ENCODE results near the gene GRIN2B.

Gene GRIN2B

DNA sequence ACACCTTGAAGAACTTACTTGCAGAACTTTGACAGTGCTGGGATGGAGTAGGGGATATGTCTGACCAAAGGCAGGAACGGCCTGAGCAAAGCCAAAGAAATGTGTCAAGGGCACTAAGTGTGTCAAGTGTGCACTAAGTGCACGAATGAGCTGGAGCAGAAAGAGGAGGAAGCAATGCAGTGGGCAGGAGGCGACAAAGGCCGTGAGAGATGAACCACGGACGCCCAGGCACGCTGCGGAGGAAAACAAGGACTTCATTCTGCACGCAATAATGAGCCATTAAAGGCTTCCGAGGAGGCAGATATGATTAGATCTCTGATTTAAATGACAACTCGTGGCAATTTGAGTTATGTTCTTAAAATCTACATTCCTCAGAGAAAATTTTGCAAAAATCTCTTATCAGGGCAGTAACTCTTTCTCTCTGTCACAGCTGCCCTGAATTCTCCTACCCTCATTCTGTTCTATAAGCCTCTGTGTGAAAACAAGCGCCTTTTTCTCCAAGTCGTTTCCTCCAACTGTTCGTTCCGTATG, 25.3 kb downstream of the GRIN2B start:
- no peak for DNase-seq

DNA sequence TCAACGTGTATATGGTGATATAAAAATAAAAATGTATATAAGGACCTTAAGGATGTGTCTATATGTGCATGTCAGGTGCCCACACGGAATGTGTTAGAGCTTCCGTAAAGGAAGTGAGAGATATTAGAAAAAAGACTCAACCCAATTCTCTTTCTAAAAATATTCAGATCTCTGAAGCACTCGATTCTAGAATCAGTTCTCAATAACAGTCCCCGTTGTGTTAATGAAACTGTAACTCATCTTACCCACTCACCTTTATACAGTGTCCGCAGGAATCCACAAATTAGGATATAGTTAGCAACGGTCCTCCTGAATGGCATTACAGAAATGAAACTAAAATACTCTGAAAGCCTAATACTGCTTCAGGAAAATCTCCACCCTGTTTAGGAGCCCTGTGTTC, 29.3 kb downstream of the GRIN2B start:
- DNase-seq, result no peak

DNA sequence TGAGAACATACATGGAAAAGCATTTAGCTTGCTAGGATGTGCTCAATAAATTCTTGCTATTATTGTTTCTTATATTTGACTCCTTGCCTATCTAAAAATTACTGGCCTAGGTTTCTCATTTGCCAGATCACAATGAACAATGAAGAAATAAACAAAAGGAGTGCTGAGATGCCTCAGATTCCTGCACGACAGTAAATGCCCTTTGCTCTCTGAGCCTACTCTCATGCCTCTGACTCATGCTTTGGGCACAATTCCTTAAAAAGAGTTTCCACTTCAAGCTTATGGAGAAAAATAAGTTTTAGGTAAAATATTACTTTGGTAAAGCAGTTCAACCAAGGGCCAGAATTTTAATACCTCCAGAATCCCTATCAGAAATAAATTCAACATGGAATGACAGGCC, 30.9 kb downstream of the GRIN2B start:
- DNase-seq, result no peak

GRCh38 chr12:13948621-13949020, 32.8 kb downstream of the GRIN2B start:
- no peak for DNase-seq

- no peak for DNase-seq
Measured at GRCh38 chr12:13947276-13947946, 34.0 kb downstream of the GRIN2B start.

DNA sequence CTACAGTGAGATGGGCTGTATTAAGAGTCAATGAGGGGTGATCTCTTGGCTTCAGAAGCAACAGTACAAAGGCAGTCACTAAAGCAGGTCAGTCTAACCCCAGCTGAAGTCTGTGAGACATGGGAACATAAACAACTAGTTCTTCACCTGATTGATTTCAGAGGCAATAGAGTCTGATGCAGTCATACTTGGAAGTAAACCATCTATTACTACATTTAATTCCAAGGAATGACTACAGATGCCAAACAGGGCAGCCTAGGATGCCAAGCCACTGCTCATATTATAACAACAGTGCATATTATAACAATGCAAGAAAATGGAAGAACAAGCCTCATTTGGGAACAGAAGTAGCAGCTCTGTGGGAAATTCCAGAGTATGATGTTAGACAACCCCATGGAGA, 35.8 kb downstream of the GRIN2B start:
- no peak for DNase-seq

DNA sequence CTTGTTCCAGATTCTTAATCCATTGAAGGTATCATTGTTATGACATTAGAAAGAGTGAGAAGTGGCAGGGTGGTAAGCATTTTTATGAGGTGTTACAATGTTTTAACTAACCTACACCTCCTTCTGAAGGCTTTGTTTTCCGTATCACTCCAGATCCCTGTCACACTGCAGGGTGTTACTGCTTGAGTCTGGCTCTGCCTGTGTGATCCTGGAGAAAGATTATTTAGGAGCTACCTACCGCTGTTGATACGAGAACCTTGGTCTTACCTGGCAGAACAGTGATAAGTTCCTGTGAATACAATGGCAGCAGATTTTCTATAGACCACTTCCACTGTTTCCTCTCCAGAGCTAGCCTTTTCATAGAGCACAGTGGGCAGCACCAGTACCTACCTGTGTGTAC, 36.2 kb downstream of the GRIN2B start:
- no peak for DNase-seq

- no peak for DNase-seq
Measured at GRCh38 chr12:13942826-13943225, 38.6 kb downstream of the GRIN2B start.

GRCh38 chr12:13941258-13942249, 39.8 kb downstream of the GRIN2B start:
- DNase-seq, result peak; percentile 39

DNA sequence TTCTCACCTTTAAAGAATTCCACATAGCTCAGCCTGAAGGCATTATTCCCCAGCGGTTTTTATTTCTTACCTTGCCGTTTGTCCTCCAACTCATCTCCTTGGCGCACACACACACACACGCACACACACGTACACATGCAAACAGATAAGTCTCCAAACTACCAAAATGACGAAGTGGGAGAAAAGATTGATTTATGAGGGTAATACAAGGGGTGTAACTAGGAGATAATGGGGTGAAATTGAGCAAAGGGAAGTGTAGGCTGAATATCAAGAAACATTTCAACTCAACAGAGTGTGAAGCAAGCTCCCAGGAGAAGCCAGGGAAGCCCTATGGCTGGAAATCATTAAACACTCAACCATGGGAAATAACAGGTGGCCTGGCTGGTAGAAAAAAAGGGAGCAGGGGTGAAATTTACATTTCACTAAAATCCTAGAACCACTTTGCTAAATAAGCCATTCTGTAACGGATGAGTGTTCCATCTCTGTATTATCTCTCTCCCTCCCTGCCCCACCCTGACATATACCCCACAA, 41.0 kb downstream of the GRIN2B start:
- DNase-seq, result no peak

DNA sequence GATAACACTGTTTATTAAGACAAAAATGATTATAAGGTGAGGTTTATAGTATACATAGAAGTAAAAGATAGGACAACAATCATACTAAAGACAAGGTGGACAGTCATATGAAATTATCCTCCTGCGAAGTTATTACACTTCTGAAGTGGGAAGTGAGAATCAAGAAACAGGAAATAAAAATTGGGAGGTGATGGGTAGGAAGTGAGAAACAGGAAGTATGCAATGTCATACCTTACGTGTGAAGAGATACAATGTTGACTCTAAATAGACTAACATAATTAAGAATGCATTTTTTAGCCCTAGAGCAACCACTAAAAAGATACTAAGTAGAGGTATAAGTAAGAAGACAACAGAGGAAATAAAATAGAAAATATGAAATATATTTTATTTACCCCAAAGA, 43.7 kb downstream of the GRIN2B start:
- DNase-seq, result no peak

DNA sequence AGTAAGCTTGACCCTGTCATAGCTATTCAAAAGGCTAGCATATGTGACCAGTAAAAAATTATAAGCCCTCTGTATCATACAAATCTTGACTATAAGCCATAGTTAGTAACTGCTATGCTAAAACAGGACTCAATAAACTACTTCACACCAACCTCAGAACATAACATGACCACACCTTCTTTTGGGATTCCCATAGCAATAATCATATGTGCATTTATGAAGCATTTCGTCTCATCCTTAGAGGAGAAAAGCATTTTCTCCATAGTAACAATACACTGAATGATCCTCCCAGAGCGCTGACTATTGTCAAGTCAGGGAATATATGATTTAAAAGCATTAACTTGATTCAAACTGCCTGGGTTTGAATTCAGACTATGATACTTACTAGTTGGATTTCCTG, 46.2 kb downstream of the GRIN2B start:
- no peak for DNase-seq

Measured in EL (cell line).